WI38 (cell line): ENCODE results near the gene HOXA2.

ENCODE experiments used
- H3K4me3 ChIP-seq: 2 replicates; pipeline ENCODE4 v1.5.1; 2011; ENCODE audit warnings: low read depth, mild to moderate bottlenecking, control low read depth, low read length
- CTCF ChIP-seq: IDR thresholded peaks from 2 replicates; pipeline ENCODE4 v1.5.1; 2012; ENCODE audit warnings: low read depth, mild to moderate bottlenecking, control low read depth, low read length

HOXA2 gene

DNA sequence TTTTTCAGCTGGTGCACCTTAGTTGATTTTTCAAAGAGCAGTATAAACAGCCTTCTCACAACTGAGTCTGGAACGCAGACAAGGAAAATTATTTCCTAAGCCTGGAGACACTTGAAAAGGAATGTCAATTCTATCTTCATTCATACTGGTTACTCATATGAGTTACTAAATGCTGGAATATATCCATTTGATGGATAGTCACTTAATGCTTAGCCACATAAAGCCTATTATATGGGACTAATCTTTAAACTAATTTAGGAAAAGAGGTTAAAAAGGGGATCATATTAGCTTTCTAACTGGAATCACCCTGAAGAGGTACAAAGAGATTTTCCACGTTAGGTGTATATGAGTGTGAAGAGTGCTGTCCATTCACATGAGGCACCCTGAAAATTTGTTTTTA lies 29.7 kb upstream of the HOXA2 start:
- TF ChIP-seq CTCF: no peak
- no peak overlapping the region for H3K4me3 ChIP-seq

GRCh38 chr7:27131390-27131819 lies 28.9 kb upstream of the HOXA2 start:
- H3K4me3 ChIP-seq: peak overlapping the region; percentile 63
- TF ChIP-seq CTCF: no peak

DNA sequence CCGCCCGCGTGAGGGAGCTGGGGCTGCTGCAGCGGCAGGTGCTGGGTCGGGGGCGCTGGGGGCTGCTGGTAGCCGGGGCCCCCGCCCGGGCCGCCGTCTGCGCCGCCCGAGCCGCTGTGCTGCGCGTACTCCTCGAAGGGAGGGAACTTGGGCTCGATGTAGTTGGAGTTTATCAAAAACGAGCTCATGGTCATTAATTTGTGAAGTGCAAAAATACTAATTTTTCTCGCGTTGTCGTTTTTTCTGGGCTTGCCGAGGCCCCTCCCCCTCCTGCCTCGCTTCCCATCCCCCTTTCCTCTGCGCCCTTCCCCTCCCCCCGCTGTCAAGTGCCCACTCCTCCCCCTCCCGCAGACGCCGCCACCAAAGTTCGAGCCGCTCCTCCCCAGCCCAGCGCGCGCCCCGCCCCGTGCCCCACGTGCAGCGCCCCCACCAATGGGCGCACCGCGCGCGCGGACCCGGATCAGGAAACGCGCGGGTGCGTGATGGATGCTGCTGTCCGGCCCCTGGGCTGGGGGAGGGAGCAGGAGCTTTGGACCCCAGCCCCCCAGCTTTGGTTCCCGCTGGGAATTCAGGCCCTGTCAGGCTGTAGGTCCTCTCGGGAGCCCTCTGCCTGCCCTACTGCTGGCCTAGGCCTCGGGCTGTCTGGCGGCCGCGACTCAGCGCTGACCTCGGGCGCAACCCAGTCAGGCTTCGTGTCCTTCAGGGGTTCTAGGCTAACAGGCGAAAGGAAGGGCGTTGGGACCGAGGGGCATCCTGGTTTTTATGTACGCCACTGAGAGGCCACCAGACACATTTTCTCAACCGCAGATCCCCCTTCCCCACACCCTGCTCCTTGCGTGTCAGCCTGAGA lies 28.3 kb upstream of the HOXA2 start, which contains the start of gene HOXA4:
TSS of gene HOXA4 (minus strand) at position 218 of the 850 bp plus-strand sequence. CDS start at position 194, 24 bp downstream.
- peak within 1 kb of the TSS; percentile 63 for H3K4me3 ChIP-seq
- TF ChIP-seq CTCF: no peak

DNA sequence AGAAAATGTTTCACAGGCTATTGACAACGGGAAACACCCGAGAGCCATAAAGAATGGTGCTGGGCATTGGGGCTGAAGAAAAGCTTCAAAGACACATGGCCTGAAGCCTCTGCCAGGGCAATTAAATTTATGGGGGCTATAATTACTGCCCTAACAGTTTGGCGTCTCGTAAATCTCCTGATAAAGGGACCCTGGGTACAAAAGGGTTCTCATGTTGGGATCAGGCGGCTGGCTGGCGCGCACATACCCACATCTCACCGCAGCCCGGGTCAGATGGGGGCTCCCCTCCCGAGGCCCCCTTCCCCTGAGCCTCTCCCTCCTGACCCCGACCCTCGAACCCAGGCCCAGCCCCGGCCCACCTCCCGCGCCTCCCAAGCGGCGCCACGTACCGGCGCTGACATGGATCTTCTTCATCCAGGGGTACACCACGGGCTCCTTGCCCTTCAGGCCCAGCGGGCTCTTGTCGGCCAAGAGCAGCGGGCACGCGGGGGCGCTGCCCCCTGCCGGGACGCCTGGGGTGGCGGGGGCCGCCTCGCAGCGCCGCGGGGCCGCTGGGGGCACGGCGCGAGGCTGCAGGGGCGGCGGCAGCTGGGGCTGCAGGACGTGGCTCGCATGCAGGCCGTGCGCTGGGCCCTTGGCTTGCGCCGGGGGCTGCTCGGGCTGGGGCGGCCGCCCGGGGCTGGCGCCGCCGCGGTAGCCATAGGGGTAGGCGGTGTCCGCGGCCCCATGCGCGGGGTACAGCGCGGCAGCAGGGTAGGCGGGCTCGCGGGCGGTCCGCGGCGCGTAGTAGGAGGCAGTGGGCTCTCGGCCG lies 27.5 kb upstream of the HOXA2 start:
- H3K4me3 ChIP-seq: peak overlapping the region; percentile 63
- no peak for TF ChIP-seq CTCF

- peak overlapping the region; percentile 63 for H3K4me3 ChIP-seq
- TF ChIP-seq CTCF: no peak
These were observed 26.6 kb upstream of the HOXA2 start for GRCh38 chr7:27128776-27129728.

DNA sequence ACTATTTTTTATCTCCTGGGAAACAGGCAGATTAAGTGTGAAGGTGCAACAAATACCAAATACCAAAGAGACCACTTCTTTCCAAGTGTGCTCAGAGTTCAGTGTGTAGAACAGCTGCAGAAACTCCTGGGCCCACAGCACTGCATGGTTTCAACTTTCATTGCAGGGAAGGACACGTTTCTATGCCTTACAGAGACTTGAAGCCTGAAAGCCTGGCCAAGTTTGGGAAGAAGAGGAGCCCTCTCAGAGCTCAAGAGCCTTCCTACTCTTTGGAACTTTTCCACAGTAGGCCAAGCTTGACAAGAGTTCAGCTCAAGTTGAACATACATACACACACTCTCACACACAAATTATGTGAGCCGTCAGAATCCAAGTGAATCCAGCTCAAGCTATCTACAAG lies 25.6 kb upstream of the HOXA2 start:
- no peak for TF ChIP-seq CTCF
- no peak overlapping the region for H3K4me3 ChIP-seq
